ENCODE data around the gene CFAP61.

- TF ChIP-seq CTCF (conservative IDR thresholded peaks at IDR 0.05) (no peak), ZFX (IDR thresholded peaks at IDR 0.05) (no peak)
Observed at GRCh38 chr20:20076297-20077065, 24.1 kb downstream of the CFAP61 start.

Measured in C4-2B (cell line).